Uterus (tissue), 2 donors: Measurements from ENCODE around the gene PDE4D.

Source experiments
- CTCF ChIP-seq, 4 experiments: fragments of 200-600 bp in 2 of 4; fragments of 450-650 bp in 2 of 4; sonication (generic) in 2 of 4; IDR thresholded peaks; one replicate each; pipeline ENCODE4 v1.5.1; 2016 to 2019; ENCODE audit warnings: antibody characterized with exemption in 4 of 4, mild to moderate bottlenecking in 2 of 4, moderate library complexity in 1 of 4
- POLR2A ChIP-seq, 2 donors: fragments of 450-650 bp; IDR thresholded peaks; one replicate each; pipeline ENCODE4 v1.6.1; 2016; ENCODE audit warnings: antibody characterized with exemption in 2 of 2, mild to moderate bottlenecking in 1 of 2, moderate library complexity in 1 of 2

- TF ChIP-seq POLR2A (IDR thresholded peaks at IDR 0.05) (no peak), CTCF (IDR thresholded peaks at IDR 0.05) (no peak)
These were observed 750.6 kb downstream of the PDE4D start for GRCh38 chr5:59142927-59143326.
